Measurements from ENCODE around the gene MAPK4.

Gene MAPK4

GRCh38 chr18:50647792-50648191 is 87.9 kb downstream of the MAPK4 start:
- no peaks in the 10 kb centered on the region for H3K4me1 ChIP-seq (ENCODE audit: control insufficient read depth, insufficient read depth, low read length)
- H3K4me3 ChIP-seq (ENCODE audit: low read depth, low read length): no peak overlapping the region
- no peak for TF ChIP-seq ZNF692 (tag by site-specific recombination; IDR thresholded peaks at IDR 0.05)
- TF ChIP-seq ZNF76 (tag by site-specific recombination; IDR thresholded peaks at IDR 0.05; ENCODE audit: borderline replicate concordance, low read depth): no peak
- TF ChIP-seq KLF16 (tag by site-specific recombination; IDR thresholded peaks at IDR 0.05): no peak
- TF ChIP-seq ZNF664 (tag by site-specific recombination; IDR thresholded peaks at IDR 0.05): peak; percentile 94
- TF ChIP-seq ZNF596 (tag by site-specific recombination; IDR thresholded peaks at IDR 0.05): peak; percentile 62; the same call in 1 of the 2 replicates
- no peak for TF ChIP-seq KLF9 (tag by site-specific recombination; IDR thresholded peaks at IDR 0.05; ENCODE audit: low read depth)
- ChIA-PET POLR2A (no interaction called here), CTCF (no interaction called here)
- no peaks in the 10 kb centered on the region for H3K36me3 ChIP-seq (ENCODE audit: control insufficient read depth in 2 of 2, insufficient read depth in 1 of 2, low read length in 2 of 2)
- no peaks in the 10 kb centered on the region for H3K9me3 ChIP-seq (ENCODE audit: control insufficient read depth, insufficient read depth, low read depth, low read length)
- no peak overlapping the region for H3K27ac ChIP-seq (ENCODE audit: extremely low read depth, low read depth, low read length)

GRCh38 chr18:50649821-50650220 is 89.9 kb downstream of the MAPK4 start:
- CTCF ChIA-PET: interaction anchor here (0.7 kb wide), 1 partner anchor 19 kb away, joined by 3 read pairs; no protein-coding TSS in a partner anchor
- Histone ChIP-seq H3K27ac (ENCODE audit: extremely low read depth, low read depth, low read length) (no peak overlapping the region), H3K4me3 (ENCODE audit: low read depth, low read length) (no peak overlapping the region), H3K4me1 (ENCODE audit: control insufficient read depth, insufficient read depth, low read length) (no peaks in the 10 kb centered on the region), H3K36me3 (ENCODE audit: control insufficient read depth in 2 of 2, insufficient read depth in 1 of 2, low read length in 2 of 2) (no peaks in the 10 kb centered on the region), H3K9me3 (ENCODE audit: control insufficient read depth, insufficient read depth, low read depth, low read length) (no peaks in the 10 kb centered on the region)
- POLR2A ChIA-PET: no interaction called here
- TF ChIP-seq ZNF24 (tag by site-specific recombination; IDR thresholded peaks at IDR 0.05) (no peak), REST (tag by site-specific recombination; IDR thresholded peaks at IDR 0.05) (no peak), WT1 (tag by site-specific recombination; IDR thresholded peaks at IDR 0.05) (no peak), ZBTB26 (tag by site-specific recombination; optimal IDR thresholded peaks at IDR 0.05) (no peak), OSR2 (tag by site-specific recombination; IDR thresholded peaks at IDR 0.05) (no peak), ZNF416 (tag by site-specific recombination; IDR thresholded peaks at IDR 0.05) (no peak), ZNF398 (tag by site-specific recombination; IDR thresholded peaks at IDR 0.05) (no peak), ZNF544 (tag by site-specific recombination; IDR thresholded peaks at IDR 0.05) (no peak)

- ChIA-PET CTCF (interaction anchor here (0.6 kb wide), 1 partner anchor 19 kb away, joined by 4 read pairs; no protein-coding TSS in a partner anchor), POLR2A (no interaction called here)
- TF ChIP-seq ZFP3 (tag by site-specific recombination; IDR thresholded peaks at IDR 0.05; ENCODE audit: low read depth): no peak
- no peak for TF ChIP-seq MEIS1 (CRISPR knock-in tag; IDR thresholded peaks at IDR 0.05; ENCODE audit: borderline replicate concordance)
- TF ChIP-seq ZNF449 (tag by site-specific recombination; IDR thresholded peaks at IDR 0.05): no peak
- no peak for TF ChIP-seq ZNF488 (tag by site-specific recombination; IDR thresholded peaks at IDR 0.05)
- no peak for TF ChIP-seq ZNF311 (tag by site-specific recombination; IDR thresholded peaks at IDR 0.05; ENCODE audit: borderline replicate concordance)
- TF ChIP-seq ZFP37 (tag by site-specific recombination; IDR thresholded peaks at IDR 0.05): no peak
- no peak for TF ChIP-seq RBAK (tag by site-specific recombination; IDR thresholded peaks at IDR 0.05)
- no peak for TF ChIP-seq ZNF670 (tag by site-specific recombination; IDR thresholded peaks at IDR 0.05; ENCODE audit: low read depth)
- no peak for TF ChIP-seq ZNF629 (tag by site-specific recombination; IDR thresholded peaks at IDR 0.05)
Observed at GRCh38 chr18:50651334-50651733, 91.4 kb downstream of the MAPK4 start.

More at GRCh38 chr18:50651334-50651733, 91.4 kb downstream of the MAPK4 start:
- H3K4me1 ChIP-seq (ENCODE audit: control insufficient read depth, insufficient read depth, low read length): no peaks in the 10 kb centered on the region
- H3K9me3 ChIP-seq (ENCODE audit: control insufficient read depth, insufficient read depth, low read depth, low read length): no peaks in the 10 kb centered on the region
- H3K4me3 ChIP-seq (ENCODE audit: low read depth, low read length): no peak overlapping the region
- no peaks in the 10 kb centered on the region for H3K36me3 ChIP-seq (ENCODE audit: control insufficient read depth in 2 of 2, insufficient read depth in 1 of 2, low read length in 2 of 2)
- no peak overlapping the region for H3K27ac ChIP-seq (ENCODE audit: extremely low read depth, low read depth, low read length)

All from HEK293 (cell line).